Measurements from ENCODE around the gene PIK3C3. TPM values are rescaled to one million over a fixed set of nuclear protein-coding genes. Genes with fewer than 3 reads are reported as not detected.

PIK3C3 gene
- total and polyA plus RNA-seq, 11 donors, result 9.5 to 44.3 (median 28.2) TPM

GRCh38 chr18:41917181-41917580, 37.9 kb upstream of the PIK3C3 start:
- intact Hi-C loops (cut with DNase I), result no loop called here
- Histone ChIP-seq H3K27ac (no peak overlapping the region), H3K9me3 (no peaks in the 10 kb centered on the region), H3K4me1 (no peaks in the 10 kb centered on the region), H3K27me3 (peaks cover 0 to 3% (median 0%) of the 10 kb centered on the region in 9 donors), H3K4me3 (no peak overlapping the region), H3K36me3 (no peaks in the 10 kb centered on the region)
- TF ChIP-seq CTCF (IDR thresholded peaks at IDR 0.05) (no peak), POLR2A (IDR thresholded peaks at IDR 0.05) (no peak)
- whole genome bisulfite sequencing, 4 donors, result 76 to 82% (median 81%) methylated on average over 3 of the region's 3 CpGs
- ATAC-seq, result no peak
- DNase-seq, result no peak

- Histone ChIP-seq H3K4me3 (no peak overlapping the region), H3K27me3 (no peaks in the 10 kb centered on the region), H3K36me3 (no peaks in the 10 kb centered on the region), H3K27ac (no peak overlapping the region), H3K4me1 (no peaks in the 10 kb centered on the region), H3K9me3 (no peaks in the 10 kb centered on the region)
- intact Hi-C loops (cut with DNase I), result no loop called here
- TF ChIP-seq POLR2A (IDR thresholded peaks at IDR 0.05) (no peak), CTCF (IDR thresholded peaks at IDR 0.05) (no peak)
- 88 to 90% (median 88%) methylated on average over 7 of the region's 7 CpGs for WGBS, 4 donors
- ATAC-seq, result no peak
- no peak for DNase-seq
Observed at GRCh38 chr18:41921770-41922169, 33.3 kb upstream of the PIK3C3 start.

- 71 to 81% (median 77%) methylated on average over 5 of the region's 5 CpGs for WGBS, 4 donors
- TF ChIP-seq CTCF (IDR thresholded peaks at IDR 0.05), result no peak
- TF ChIP-seq POLR2A (IDR thresholded peaks at IDR 0.05), result no peak
- no peaks in the 10 kb centered on the region for H3K36me3 ChIP-seq
- H3K4me3 ChIP-seq, result no peak overlapping the region
- no peak for DNase-seq
- no peaks in the 10 kb centered on the region for H3K9me3 ChIP-seq
- intact Hi-C loops (cut with DNase I), result no loop called here
- H3K4me1 ChIP-seq, result no peaks in the 10 kb centered on the region
- H3K27ac ChIP-seq, result no peak overlapping the region
- no peak for ATAC-seq
- H3K27me3 ChIP-seq, result no peaks in the 10 kb centered on the region
Observed at GRCh38 chr18:41922176-41922575, 32.9 kb upstream of the PIK3C3 start.

GRCh38 chr18:41922841-41923240, 32.2 kb upstream of the PIK3C3 start:
- Histone ChIP-seq H3K27ac (no peak overlapping the region), H3K36me3 (no peaks in the 10 kb centered on the region), H3K4me3 (no peak overlapping the region), H3K27me3 (no peaks in the 10 kb centered on the region), H3K9me3 (no peaks in the 10 kb centered on the region), H3K4me1 (no peaks in the 10 kb centered on the region)
- DNase-seq, result no peak
- intact Hi-C loops (cut with DNase I), result no loop called here
- ATAC-seq, result no peak
- TF ChIP-seq POLR2A (IDR thresholded peaks at IDR 0.05) (no peak), CTCF (IDR thresholded peaks at IDR 0.05) (no peak)
- WGBS, 4 donors, result 61 to 72% (median 69%) methylated on average over 1 of the region's 1 CpG

Measured in heart left ventricle (tissue), 16 donors.